Dendritic cell treated with granulocyte-macrophage colony-stimulating factor and Interleukin-4, amounts not matched to agents 40 ng/mL and 50 ng/mL, for 4 days (primary cell): Measurements from ENCODE around the gene ZNF462.
"Not testable (repeated sequence)": the region's sequence is repeated elsewhere in the genome, so short reads cannot be mapped to it uniquely, and the experiment has no call there.

Experiments used
- H3K27ac Mint-ChIP-seq: one replicate; pipeline ENCODE4 v1.8.0; 2022; ENCODE audit warnings: mild to moderate bottlenecking, mixed read lengths
- H3K27me3 Mint-ChIP-seq: one replicate; pipeline ENCODE4 v1.8.0; 2022; ENCODE audit warnings: mild to moderate bottlenecking, mixed read lengths
- H3K36me3 Mint-ChIP-seq: one replicate; pipeline ENCODE4 v1.8.0; 2022; ENCODE audit warnings: low read depth, mixed read lengths
- H3K4me1 Mint-ChIP-seq: one replicate; pipeline ENCODE4 v1.8.0; 2022; ENCODE audit warnings: low read depth, mixed read lengths
- H3K4me3 Mint-ChIP-seq: one replicate; pipeline ENCODE4 v1.8.0; 2022; ENCODE audit warnings: mild to moderate bottlenecking, moderate library complexity, mixed read lengths
- H3K9me3 Mint-ChIP-seq: one replicate; pipeline ENCODE4 v1.8.0; 2022; ENCODE audit warnings: mixed read lengths
- intact Hi-C: fragments of 100-400 bp; cut with micrococcal nuclease; formaldehyde crosslinking; loops from one replicate; pipeline ENCODE4 v1.15.0; 2022

ZNF462 gene

GRCh38 chr9:106982636-106983035 lies 119.7 kb downstream of the ZNF462 start:
- intact Hi-C loops = no loop called here
- Mint-ChIP-seq H3K27me3 (no peaks in the 10 kb centered on the region), H3K9me3 (no peaks in the 10 kb centered on the region), H3K4me1 (no peaks in the 10 kb centered on the region), H3K4me3 (no peak overlapping the region), H3K27ac (no peak overlapping the region), H3K36me3 (no peaks in the 10 kb centered on the region)

GRCh38 chr9:106983346-106983745 lies 120.4 kb downstream of the ZNF462 start:
- no peak overlapping the region for H3K27ac Mint-ChIP-seq
- H3K27me3 Mint-ChIP-seq = no peaks in the 10 kb centered on the region
- no peaks in the 10 kb centered on the region for H3K9me3 Mint-ChIP-seq
- intact Hi-C loops = no loop called here
- H3K4me3 Mint-ChIP-seq = no peak overlapping the region
- H3K36me3 Mint-ChIP-seq = no peaks in the 10 kb centered on the region
- H3K4me1 Mint-ChIP-seq = no peaks in the 10 kb centered on the region

GRCh38 chr9:106989904-106990303 lies 126.9 kb downstream of the ZNF462 start:
- H3K9me3 Mint-ChIP-seq, H3K36me3 Mint-ChIP-seq, H3K27me3 Mint-ChIP-seq, H3K4me1 Mint-ChIP-seq, H3K27ac Mint-ChIP-seq, H3K4me3 Mint-ChIP-seq, intact Hi-C loops: not testable (repeated sequence)

- Mint-ChIP-seq H3K27ac (no peak overlapping the region), H3K27me3 (no peaks in the 10 kb centered on the region), H3K9me3 (peaks cover 7% of the 10 kb centered on the region), H3K4me1 (no peaks in the 10 kb centered on the region), H3K4me3 (no peak overlapping the region), H3K36me3 (no peaks in the 10 kb centered on the region)
- intact Hi-C loops = no loop called here
These were observed 129.2 kb downstream of the ZNF462 start for GRCh38 chr9:106992186-106992585.

- H3K36me3 Mint-ChIP-seq = no peaks in the 10 kb centered on the region
- H3K4me3 Mint-ChIP-seq = no peak overlapping the region
- peaks cover 7% of the 10 kb centered on the region for H3K9me3 Mint-ChIP-seq
- H3K27ac Mint-ChIP-seq = no peak overlapping the region
- H3K4me1 Mint-ChIP-seq = no peaks in the 10 kb centered on the region
- H3K27me3 Mint-ChIP-seq = no peaks in the 10 kb centered on the region
- intact Hi-C loops = no loop called here
These were observed 130.6 kb downstream of the ZNF462 start for GRCh38 chr9:106993603-106994002.

GRCh38 chr9:106994463-106994862 lies 131.5 kb downstream of the ZNF462 start:
- intact Hi-C loops = no loop called here
- no peaks in the 10 kb centered on the region for H3K4me1 Mint-ChIP-seq
- H3K36me3 Mint-ChIP-seq = no peaks in the 10 kb centered on the region
- H3K9me3 Mint-ChIP-seq = peaks cover 6% of the 10 kb centered on the region
- H3K27me3 Mint-ChIP-seq = no peaks in the 10 kb centered on the region
- H3K27ac Mint-ChIP-seq = no peak overlapping the region
- no peak overlapping the region for H3K4me3 Mint-ChIP-seq

GRCh38 chr9:107000218-107000617 lies 137.3 kb downstream of the ZNF462 start:
- Mint-ChIP-seq H3K4me3 (no peak overlapping the region), H3K27me3 (no peaks in the 10 kb centered on the region)
- intact Hi-C loops = no loop called here

GRCh38 chr9:107005201-107005600 lies 142.2 kb downstream of the ZNF462 start:
- H3K27ac Mint-ChIP-seq = no peak overlapping the region
- H3K9me3 Mint-ChIP-seq = no peaks in the 10 kb centered on the region
- H3K4me1 Mint-ChIP-seq = no peaks in the 10 kb centered on the region
- H3K27me3 Mint-ChIP-seq = no peaks in the 10 kb centered on the region
- no peak overlapping the region for H3K4me3 Mint-ChIP-seq
- intact Hi-C loops = no loop called here
- no peaks in the 10 kb centered on the region for H3K36me3 Mint-ChIP-seq

More at GRCh38 chr9:107000218-107000617, 137.3 kb downstream of the ZNF462 start:
- Mint-ChIP-seq H3K27ac (no peak overlapping the region), H3K4me1 (no peaks in the 10 kb centered on the region), H3K36me3 (no peaks in the 10 kb centered on the region), H3K9me3 (no peaks in the 10 kb centered on the region)

- Mint-ChIP-seq H3K27ac (no peak overlapping the region), H3K9me3 (no peaks in the 10 kb centered on the region), H3K36me3 (no peaks in the 10 kb centered on the region), H3K4me1 (no peaks in the 10 kb centered on the region), H3K4me3 (no peak overlapping the region), H3K27me3 (no peaks in the 10 kb centered on the region)
- intact Hi-C loops = no loop called here
These were observed 144.4 kb downstream of the ZNF462 start for GRCh38 chr9:107007402-107007801.

GRCh38 chr9:107008011-107008410 lies 145.0 kb downstream of the ZNF462 start:
- H3K9me3 Mint-ChIP-seq = no peaks in the 10 kb centered on the region
- H3K36me3 Mint-ChIP-seq = no peaks in the 10 kb centered on the region
- H3K4me1 Mint-ChIP-seq = no peaks in the 10 kb centered on the region
- no peaks in the 10 kb centered on the region for H3K27me3 Mint-ChIP-seq
- intact Hi-C loops = no loop called here
- H3K27ac Mint-ChIP-seq = no peak overlapping the region
- no peak overlapping the region for H3K4me3 Mint-ChIP-seq

GRCh38 chr9:107008447-107008846 lies 145.5 kb downstream of the ZNF462 start:
- Mint-ChIP-seq H3K4me1 (no peaks in the 10 kb centered on the region), H3K27ac (no peak overlapping the region), H3K9me3 (no peaks in the 10 kb centered on the region), H3K4me3 (no peak overlapping the region), H3K27me3 (no peaks in the 10 kb centered on the region), H3K36me3 (no peaks in the 10 kb centered on the region)
- intact Hi-C loops = no loop called here

GRCh38 chr9:107016383-107016782 lies 153.4 kb downstream of the ZNF462 start:
- Mint-ChIP-seq H3K4me1 (no peaks in the 10 kb centered on the region), H3K27ac (no peak overlapping the region), H3K9me3 (peaks cover 20% of the 10 kb centered on the region), H3K4me3 (no peak overlapping the region), H3K27me3 (no peaks in the 10 kb centered on the region), H3K36me3 (no peaks in the 10 kb centered on the region)
- intact Hi-C loops = no loop called here

- Mint-ChIP-seq H3K27ac (no peak overlapping the region), H3K4me1 (no peaks in the 10 kb centered on the region), H3K36me3 (no peaks in the 10 kb centered on the region), H3K27me3 (no peaks in the 10 kb centered on the region), H3K4me3 (no peak overlapping the region), H3K9me3 (peaks cover 20% of the 10 kb centered on the region)
- intact Hi-C loops = no loop called here
These were observed 156.0 kb downstream of the ZNF462 start for GRCh38 chr9:107018861-107019545.

- intact Hi-C loops = no loop called here
- Mint-ChIP-seq H3K4me1 (no peaks in the 10 kb centered on the region), H3K27ac (no peak overlapping the region), H3K9me3 (peaks cover 20% of the 10 kb centered on the region), H3K36me3 (no peaks in the 10 kb centered on the region), H3K4me3 (no peak overlapping the region), H3K27me3 (no peaks in the 10 kb centered on the region)
These were observed 157.1 kb downstream of the ZNF462 start for GRCh38 chr9:107020040-107020530.

- Mint-ChIP-seq H3K9me3 (peaks cover 3% of the 10 kb centered on the region), H3K4me1 (no peaks in the 10 kb centered on the region), H3K4me3 (no peak overlapping the region), H3K27me3 (no peaks in the 10 kb centered on the region), H3K27ac (no peak overlapping the region), H3K36me3 (no peaks in the 10 kb centered on the region)
- intact Hi-C loops = no loop called here
These were observed 161.2 kb downstream of the ZNF462 start for GRCh38 chr9:107024193-107024592.
